Body of pancreas (tissue), 4 donors: ENCODE data around the gene PDE11A.

Source experiments
- CTCF ChIP-seq, 7 experiments: fragments of 450-650 bp in 4 of 7; fragments of 200-600 bp in 3 of 7; sonication (generic) in 3 of 7; IDR thresholded peaks; one replicate each; pipeline ENCODE4 v1.5.1; 2016 to 2019; ENCODE audit warnings: antibody characterized with exemption in 7 of 7
- POLR2A ChIP-seq, 3 donors: fragments of 450-650 bp; IDR thresholded peaks; one replicate each; pipeline ENCODE4 v1.6.1; 2016; ENCODE audit warnings: antibody characterized with exemption in 3 of 3, mild to moderate bottlenecking in 2 of 3

- TF ChIP-seq POLR2A (IDR thresholded peaks at IDR 0.05) (no peak), CTCF (IDR thresholded peaks at IDR 0.05) (no peak)
These were observed 178.0 kb downstream of the PDE11A start for GRCh38 chr2:177894546-177894945.
